GM06990 (cell line): ENCODE results near the gene AP1S1.

Source experiments
- DNase-seq: peaks from one replicate; pipeline ENCODE4 v3.0.0-alpha.2; 2011; ENCODE audit not compliant: insufficient read length; ENCODE audit errors: extremely low read depth
- H3K27me3 ChIP-seq: replicated peaks from 2 replicates; pipeline ENCODE4 v1.6.0; 2011; ENCODE audit warnings: low read length; ENCODE audit not compliant: control insufficient read depth, insufficient read depth
- H3K36me3 ChIP-seq: 2 replicates; pipeline ENCODE4 v1.5.1; 2011; ENCODE audit warnings: low read length; ENCODE audit not compliant: control insufficient read depth, insufficient read depth
- H3K4me3 ChIP-seq: replicated peaks from 2 replicates; pipeline ENCODE4 v1.5.1; 2011; ENCODE audit warnings: low read depth, mild to moderate bottlenecking, control low read depth, low read length
- CTCF ChIP-seq: IDR thresholded peaks from 2 replicates; pipeline ENCODE4 v1.5.1; 2011; ENCODE audit warnings: low read length, control low read depth, mild to moderate bottlenecking, inconsistent platforms; ENCODE audit not compliant: insufficient read depth, poor library complexity, severe bottlenecking

AP1S1 gene

GRCh38 chr7:101133621-101134398 is 20.5 kb upstream of the AP1S1 start:
- Histone ChIP-seq H3K36me3 (no peaks in the 10 kb centered on the region), H3K27me3 (no peaks in the 10 kb centered on the region; the same call in 1 of the 2 replicates), H3K4me3 (no peak overlapping the region)
- DNase-seq: no peak
- TF ChIP-seq CTCF: no peak

DNA sequence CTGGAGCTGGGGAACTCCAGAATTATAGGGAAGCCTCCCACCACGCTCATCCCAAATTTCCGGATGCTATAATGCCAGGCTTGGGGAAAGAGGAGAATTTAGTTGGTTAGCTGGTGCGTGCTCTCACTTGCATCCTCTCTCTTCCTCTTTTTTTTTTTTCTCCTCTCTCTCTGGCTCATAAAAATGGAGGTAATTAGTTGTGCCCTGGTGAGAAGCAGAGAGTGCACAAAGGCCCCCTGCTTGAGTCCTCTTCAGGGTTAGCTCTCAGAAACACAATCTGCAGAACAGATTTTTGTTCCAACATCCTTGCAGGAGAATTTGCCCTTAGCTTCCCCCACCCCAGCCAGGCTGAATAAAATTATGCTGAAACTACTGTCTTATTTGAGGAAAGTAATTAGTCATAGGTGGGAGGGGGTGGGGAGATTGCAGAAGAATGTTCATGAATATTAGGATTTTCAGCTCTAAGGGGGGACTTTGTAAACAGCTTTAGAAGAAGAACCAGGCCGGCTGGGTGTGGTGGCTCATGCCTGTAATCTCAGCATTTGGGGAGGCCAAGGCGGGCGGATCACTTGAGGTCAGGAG is 19.8 kb upstream of the AP1S1 start:
- Histone ChIP-seq H3K36me3 (no peaks in the 10 kb centered on the region), H3K4me3 (no peak overlapping the region), H3K27me3 (no peaks in the 10 kb centered on the region; the same call in 1 of the 2 replicates)
- no peak for TF ChIP-seq CTCF
- DNase-seq: no peak

GRCh38 chr7:101137651-101138212 is 16.5 kb upstream of the AP1S1 start:
- H3K4me3 ChIP-seq: no peak overlapping the region
- no peak for DNase-seq
- TF ChIP-seq CTCF: no peak
- H3K27me3 ChIP-seq: no peaks in the 10 kb centered on the region; the same call in 1 of the 2 replicates
- H3K36me3 ChIP-seq: no peaks in the 10 kb centered on the region

- Histone ChIP-seq H3K27me3 (no peaks in the 10 kb centered on the region; the same call in 1 of the 2 replicates), H3K4me3 (peak overlapping the region; percentile 19; the same call in 1 of the 2 replicates), H3K36me3 (no peaks in the 10 kb centered on the region)
- peak; percentile 92 for TF ChIP-seq CTCF
- peak; percentile 76 for DNase-seq
These were observed 15.9 kb upstream of the AP1S1 start for GRCh38 chr7:101138213-101138870.

DNA sequence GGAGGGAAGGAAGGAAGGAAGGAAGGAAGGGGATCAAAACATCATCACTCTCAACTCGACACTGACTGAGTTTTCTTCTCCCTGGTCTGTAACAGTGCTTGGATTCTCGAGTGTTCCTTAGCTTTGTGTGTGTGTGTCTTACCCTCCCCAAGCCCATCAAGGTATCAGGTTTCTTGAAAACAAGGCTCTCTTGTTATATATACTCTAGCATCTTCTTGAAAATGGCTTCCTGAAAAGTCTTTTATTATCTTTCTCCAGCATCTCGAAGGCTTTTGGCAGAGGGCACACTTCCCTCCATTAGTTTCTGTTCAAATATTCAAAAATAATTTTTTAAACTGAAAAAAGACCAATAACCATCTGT is 14.0 kb upstream of the AP1S1 start:
- no peak for TF ChIP-seq CTCF
- no peak for DNase-seq
- no peaks in the 10 kb centered on the region; the same call in 1 of the 2 replicates for H3K27me3 ChIP-seq
- no peaks in the 10 kb centered on the region for H3K36me3 ChIP-seq
- H3K4me3 ChIP-seq: no peak overlapping the region
